HG03103 (cell line): ENCODE measurements around the gene GEMIN4.
A peak's percentile ranks its signal among the peaks of the same experiment; 100 is the strongest.
"Not testable (repeated sequence)": the region's sequence is repeated elsewhere in the genome, so short reads cannot be mapped to it uniquely, and the experiment has no call there.

Experiments used
- ATAC-seq: cut with Tn5 transposase; IDR thresholded peaks from one replicate; pipeline ENCODE4 v1.9.1; 2021; ENCODE audit warnings: low read depth; ENCODE audit not compliant: unreplicated experiment

The GEMIN4 gene

GRCh38 chr17:781805-782731, 30.0 kb upstream of the GEMIN4 start, which contains the start of the genes GLOD4 and MRM3:
TSS of gene GLOD4 (minus strand) at chr17:782280. CDS start at chr17:782255, 25 bp downstream.
TSS of gene MRM3 (plus strand) at chr17:782353. CDS start at chr17:782379, 26 bp downstream.
- ATAC-seq = peak; percentile 65

DNA sequence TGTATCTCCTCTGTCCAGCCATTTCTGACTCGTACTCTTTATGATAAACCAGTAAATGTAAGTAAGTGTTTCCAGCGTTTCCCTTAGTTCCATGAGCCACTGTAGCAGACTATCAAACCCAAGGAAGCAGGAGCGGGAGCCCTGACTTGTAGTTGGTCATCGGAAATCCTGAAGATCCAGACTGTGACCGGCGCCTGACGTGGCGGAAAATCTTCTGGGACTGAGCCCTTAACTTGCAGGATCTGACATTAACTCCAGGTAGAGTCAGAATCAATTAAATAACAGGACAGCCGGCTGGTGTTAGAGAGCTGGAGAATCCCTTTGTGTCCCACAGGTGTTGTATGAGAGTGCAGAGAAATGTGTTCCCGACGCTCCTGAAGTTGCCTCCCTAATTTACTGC, 26.0 kb upstream of the GEMIN4 start:
- ATAC-seq = no peak

DNA sequence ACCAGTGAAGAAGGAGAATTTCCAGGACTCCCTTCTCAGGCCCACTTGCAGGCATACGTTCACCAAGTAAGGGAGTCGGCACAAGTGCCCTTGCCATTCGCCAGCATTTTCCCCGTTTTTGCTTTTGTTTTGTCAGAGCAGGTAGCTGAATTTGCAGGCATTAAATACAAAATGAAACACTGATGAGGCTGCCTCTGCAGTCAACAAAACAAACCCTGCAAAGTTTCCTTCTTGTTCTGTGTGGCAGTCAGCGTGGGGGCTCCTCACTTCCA, 22.2 kb upstream of the GEMIN4 start:
- ATAC-seq = no peak

DNA sequence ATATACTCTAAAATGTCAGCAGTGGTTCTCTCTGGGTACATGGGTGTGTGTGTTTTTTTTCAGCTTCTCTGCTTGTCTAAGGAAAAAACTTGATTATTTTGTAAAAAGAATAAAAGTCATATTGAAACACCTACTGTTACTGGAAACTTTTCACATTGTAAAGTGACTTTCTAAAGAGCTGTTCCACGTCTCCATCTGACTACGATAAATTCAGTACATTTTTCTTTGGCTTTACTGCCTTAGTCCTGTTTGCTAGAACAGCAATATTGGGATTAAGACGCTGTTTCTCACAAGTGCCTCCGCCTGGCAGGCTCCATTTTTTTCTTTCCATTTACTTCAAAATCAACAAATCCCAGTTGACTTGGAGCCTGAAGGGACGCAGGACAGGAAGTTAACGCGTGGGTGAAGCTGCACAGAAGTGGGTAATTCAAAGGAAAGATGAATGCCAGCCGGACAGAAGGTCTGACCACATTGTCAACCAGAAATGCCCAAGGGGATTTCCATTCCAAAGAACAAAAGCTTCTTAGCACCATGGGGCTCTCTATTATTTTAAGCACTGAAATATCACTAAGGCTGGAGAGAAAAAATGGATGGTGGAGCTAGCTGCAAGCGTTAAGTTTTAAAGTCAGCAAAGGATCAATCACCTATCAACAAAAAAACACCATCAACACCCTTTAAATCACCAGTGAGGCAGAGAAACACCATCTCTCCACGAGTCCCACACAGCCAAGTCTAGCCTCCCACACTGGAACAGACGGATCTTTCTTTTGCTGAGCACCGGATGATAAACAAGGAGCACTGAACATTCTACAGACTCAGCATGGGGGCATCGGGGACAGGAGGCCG, 21.6 kb upstream of the GEMIN4 start:
- no peak for ATAC-seq

GRCh38 chr17:773016-773415, 21.0 kb upstream of the GEMIN4 start:
- ATAC-seq = no peak

GRCh38 chr17:767076-767475, 15.0 kb upstream of the GEMIN4 start:
- no peak for ATAC-seq

DNA sequence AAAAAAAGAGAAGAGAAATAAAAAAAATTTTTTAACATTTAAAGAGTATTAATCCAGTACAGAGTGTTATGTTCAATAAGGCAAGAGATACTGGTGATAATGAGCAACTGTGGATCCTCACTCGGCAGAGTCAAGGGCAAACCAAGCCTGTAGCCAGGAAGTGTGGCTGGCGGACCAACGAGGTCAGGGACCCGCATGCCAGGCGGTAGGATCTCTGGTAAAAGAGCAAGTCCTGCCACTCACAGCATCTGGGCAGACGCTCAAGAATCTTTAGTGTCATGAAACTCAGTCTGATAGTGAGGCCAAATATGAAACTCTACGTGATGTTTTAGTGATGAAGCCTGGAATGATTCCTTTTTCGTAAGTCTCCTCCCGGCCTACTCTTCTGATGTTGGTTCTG, 8.3 kb upstream of the GEMIN4 start:
- no peak for ATAC-seq

DNA sequence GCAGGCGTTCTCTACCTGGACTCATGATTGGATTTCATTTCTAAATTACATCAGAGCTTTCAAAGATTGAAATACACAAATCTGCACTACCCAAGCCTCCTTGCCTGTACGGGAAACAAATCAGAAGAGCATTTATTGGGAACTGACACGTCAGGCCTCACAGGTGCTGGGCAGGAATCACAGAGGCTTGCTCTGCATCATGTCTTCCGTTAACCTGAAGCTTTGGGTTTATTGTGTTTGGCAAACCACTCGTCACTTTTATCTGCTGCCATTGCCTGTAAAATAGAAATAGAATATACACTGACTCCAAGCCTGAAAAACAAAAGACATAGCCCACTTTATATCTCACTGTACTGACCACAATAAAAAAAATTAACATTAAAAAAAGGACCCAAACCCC, 7.9 kb upstream of the GEMIN4 start:
- ATAC-seq = no peak

DNA sequence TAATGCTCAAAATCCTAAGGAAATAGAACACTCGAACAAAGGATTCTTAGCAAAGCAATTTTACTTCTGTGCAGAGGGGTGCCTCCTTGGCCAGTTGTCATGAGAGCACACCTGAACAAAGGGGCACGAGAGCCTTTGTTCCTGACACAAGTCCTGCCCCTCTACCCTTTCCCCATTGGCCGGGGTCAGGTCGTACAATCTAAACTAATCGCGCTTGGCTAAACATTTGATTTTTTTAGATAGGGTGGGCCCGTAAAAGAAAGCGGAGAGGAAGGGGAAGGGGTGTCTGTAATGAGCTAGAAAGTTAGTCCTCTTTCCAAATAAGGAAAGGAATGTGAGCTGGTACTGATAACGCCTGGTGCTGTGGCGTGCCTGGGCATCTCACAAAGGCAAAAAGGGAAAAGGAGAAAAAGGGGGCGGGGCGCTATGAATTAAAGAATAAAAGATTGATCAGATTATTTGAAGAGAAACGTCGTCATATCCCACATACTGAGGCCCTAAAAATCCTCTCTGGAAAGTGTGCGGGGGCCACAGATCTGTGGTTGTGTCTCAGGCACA, 4.0 kb upstream of the GEMIN4 start:
- not testable (repeated sequence) for ATAC-seq

GRCh38 chr17:755319-755961, 3.4 kb upstream of the GEMIN4 start:
- not testable (repeated sequence) for ATAC-seq

GRCh38 chr17:753418-753817, 1.4 kb upstream of the GEMIN4 start:
- no peak for ATAC-seq

- no peak for ATAC-seq
Observed at GRCh38 chr17:752620-753219, 656 bp upstream of the GEMIN4 start.

DNA sequence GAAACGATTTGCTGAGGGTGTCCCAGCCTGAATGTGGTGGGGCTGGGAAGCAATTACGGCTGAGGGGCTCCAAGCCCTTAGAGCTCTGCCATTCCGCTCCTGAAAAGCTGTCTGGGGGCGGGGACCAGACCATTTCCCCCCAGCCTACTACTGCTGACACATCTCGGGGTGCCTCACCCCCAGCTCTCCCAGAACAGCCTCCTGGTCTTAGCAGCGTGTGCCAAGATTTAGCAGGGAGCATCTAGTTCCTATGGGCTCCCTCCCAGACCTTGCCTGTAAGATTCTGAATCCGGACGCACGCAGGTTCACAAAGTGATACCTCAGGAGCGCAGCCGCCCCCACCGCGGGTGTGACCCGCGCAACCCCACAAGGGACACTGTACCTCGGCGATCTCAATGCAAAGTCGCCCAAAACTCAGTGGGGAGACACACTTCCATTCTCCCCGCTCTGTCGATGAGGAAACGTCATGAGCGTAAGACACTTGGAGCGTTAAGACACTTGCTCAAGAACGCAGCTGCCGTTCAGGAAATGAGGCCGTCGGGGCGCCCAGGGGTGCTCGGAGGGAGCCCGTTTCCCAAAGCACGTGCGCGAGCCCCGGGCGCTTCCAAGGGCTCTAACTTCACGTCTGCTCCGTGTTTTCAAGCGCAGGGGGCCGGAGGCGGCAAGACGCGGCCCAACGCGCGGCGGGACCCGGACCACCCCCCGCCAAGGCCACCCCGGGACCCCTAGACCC, 629 bp downstream of the GEMIN4 start:
- ATAC-seq = peak; percentile 28

- no peak for ATAC-seq
Observed at GRCh38 chr17:750431-751037, 1.5 kb downstream of the GEMIN4 start.

- ATAC-seq = not testable (repeated sequence)
Observed at GRCh38 chr17:749359-749758, 2.7 kb downstream of the GEMIN4 start.

GRCh38 chr17:748604-749003, 3.5 kb downstream of the GEMIN4 start:
- ATAC-seq = not testable (repeated sequence)

DNA sequence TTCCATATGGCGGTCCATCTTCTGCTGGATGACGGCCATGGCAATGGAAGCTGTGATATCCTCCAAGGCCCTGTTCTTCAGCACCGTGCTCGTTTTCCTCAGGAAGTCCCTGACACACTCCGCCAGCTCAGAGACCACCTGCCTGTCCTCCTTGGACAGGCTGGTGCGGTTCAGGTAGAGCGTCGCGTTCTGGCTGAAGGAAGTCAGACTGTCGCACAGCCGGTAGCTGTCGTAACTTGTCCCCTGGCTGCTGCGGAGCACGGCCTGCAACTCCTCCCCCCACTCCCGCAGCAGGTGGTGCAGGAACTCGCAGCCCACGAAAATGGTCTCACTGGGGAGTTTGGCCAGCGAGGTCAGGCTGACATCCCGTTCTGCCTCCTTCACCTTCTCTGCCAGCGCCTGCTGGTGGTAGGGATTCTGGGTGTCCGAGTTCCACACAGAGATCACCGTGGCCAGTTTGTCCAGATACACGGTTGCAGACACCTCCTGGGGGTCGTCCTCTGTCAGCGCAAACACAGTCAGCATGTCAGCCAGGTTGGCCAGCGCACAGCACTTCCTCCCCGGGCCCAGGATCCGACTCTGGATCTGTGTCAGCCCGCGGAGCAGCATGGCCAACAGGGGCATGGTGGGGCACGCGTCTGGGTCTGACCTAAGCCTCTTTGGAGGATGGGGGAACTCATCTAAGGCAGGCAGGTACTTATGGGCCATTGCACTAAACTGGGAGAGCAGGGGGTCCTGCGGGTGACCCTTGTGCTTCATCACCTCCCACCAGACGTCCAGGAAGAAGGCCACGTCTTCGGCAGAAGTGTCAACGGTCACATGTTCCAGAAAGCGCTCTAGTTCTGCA, 5.1 kb downstream of the GEMIN4 start:
- ATAC-seq = no peak

DNA sequence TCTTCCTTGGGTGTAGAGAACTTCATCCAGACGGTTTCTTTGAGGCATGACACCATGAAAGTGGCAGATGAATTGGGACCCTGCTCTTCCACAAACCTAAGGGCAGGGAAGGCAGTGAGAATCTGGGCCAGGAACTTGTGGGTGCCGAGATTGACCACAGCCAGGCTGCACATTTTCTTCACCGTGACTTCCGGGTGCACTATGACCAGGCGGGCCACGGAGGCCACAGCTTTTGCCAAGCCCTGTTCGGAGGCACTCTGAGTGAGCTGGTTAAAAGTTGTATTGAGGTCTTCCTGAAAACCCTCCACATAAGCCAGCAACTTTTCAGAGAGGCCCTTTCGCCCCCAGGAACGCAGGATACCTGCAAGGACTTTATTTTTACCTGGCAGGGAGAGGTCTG, 5.9 kb downstream of the GEMIN4 start:
- ATAC-seq = no peak
